Activated gamma-delta T cell treated with anti-CD3 and anti-CD28 coated beads, Interleukin-2, amount 50 U/mL, for 16 hours (primary cell): ENCODE results near the gene FAM240A.

Experiments
- DNase-seq: peaks from one replicate; pipeline ENCODE4 v3.0.0-alpha.2; 2020; ENCODE audit warnings: low read depth

FAM240A gene

GRCh38 chr3:46674031-46674845, 61.9 kb downstream of the FAM240A start:
- no peak for DNase-seq

- DNase-seq = no peak
These were observed 63.1 kb downstream of the FAM240A start for GRCh38 chr3:46675426-46675825.
